ENCODE measurements around the gene ST14. TPM values are rescaled to one million over a fixed set of nuclear protein-coding genes. Genes with fewer than 3 reads are reported as not detected.
A peak's percentile ranks its signal among the peaks of the same experiment; 100 is the strongest.

ST14 gene
- total RNA-seq, 3 donors from 2014 or later = 260 to 622 (median 508) TPM

DNA sequence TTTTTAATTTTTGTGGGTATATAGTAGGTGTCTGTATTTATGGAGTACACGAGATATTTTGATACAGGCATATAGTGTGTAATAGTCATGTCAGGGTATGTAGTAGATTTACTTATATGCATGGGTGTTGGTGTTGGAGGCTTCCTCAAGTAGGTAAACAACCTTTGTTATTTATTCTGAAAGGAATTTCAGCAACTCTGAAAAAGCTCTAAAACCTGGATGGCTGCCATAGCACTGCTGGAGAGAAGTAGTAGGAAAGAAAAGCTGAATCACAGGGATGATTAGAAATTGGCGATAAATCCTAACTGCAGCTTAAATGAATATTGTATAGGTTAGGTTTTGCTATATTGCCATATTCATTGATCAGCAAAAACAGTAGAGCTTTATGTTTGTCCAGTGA is 44.4 kb upstream of the ST14 start:
- H3K9me3 ChIP-seq = no peaks in the 10 kb centered on the region
- intact Hi-C loops (cut with DNase I, micrococcal nuclease) = no loop called here
- H3K4me3 ChIP-seq = no peak overlapping the region
- no peak for ATAC-seq
- TF ChIP-seq, protein P1, sequence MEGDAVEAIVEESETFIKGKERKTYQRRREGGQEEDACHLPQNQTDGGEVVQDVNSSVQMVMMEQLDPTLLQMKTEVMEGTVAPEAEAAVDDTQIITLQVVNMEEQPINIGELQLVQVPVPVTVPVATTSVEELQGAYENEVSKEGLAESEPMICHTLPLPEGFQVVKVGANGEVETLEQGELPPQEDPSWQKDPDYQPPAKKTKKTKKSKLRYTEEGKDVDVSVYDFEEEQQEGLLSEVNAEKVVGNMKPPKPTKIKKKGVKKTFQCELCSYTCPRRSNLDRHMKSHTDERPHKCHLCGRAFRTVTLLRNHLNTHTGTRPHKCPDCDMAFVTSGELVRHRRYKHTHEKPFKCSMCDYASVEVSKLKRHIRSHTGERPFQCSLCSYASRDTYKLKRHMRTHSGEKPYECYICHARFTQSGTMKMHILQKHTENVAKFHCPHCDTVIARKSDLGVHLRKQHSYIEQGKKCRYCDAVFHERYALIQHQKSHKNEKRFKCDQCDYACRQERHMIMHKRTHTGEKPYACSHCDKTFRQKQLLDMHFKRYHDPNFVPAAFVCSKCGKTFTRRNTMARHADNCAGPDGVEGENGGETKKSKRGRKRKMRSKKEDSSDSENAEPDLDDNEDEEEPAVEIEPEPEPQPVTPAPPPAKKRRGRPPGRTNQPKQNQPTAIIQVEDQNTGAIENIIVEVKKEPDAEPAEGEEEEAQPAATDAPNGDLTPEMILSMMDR (IDR thresholded peaks at IDR 0.05) = no peak
- DNase-seq = no peak
- no peaks in the 10 kb centered on the region for H3K36me3 ChIP-seq (ENCODE audit: low read depth)
- H3K4me1 ChIP-seq (ENCODE audit: low read depth) = no peaks in the 10 kb centered on the region

DNA sequence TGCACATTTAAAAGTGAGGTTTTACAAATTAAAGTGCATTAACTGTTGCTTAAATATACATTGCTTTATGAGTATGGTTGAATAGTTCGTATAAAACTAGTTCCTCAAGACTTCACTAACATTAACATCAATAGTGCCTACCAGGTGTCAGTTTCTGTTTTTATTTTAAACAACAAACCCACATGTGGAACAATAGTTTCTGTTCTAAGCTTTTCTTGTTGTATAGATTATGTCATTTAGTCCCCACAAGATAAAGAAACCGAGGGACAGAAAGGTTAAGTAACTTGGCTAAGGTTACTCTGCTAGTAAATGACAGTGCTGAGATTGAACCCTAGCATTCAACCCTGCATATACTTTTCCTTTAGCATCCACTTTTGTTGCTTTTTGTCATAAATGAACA is 41.4 kb upstream of the ST14 start:
- Histone ChIP-seq H3K4me1 (ENCODE audit: low read depth) (no peaks in the 10 kb centered on the region), H3K9me3 (no peaks in the 10 kb centered on the region), H3K4me3 (no peak overlapping the region), H3K36me3 (ENCODE audit: low read depth) (peaks cover 3% of the 10 kb centered on the region)
- DNase-seq = no peak
- TF ChIP-seq, protein P1 (IDR thresholded peaks at IDR 0.05) = no peak
- intact Hi-C loops (cut with DNase I, micrococcal nuclease) = no loop called here
- no peak for ATAC-seq

DNA sequence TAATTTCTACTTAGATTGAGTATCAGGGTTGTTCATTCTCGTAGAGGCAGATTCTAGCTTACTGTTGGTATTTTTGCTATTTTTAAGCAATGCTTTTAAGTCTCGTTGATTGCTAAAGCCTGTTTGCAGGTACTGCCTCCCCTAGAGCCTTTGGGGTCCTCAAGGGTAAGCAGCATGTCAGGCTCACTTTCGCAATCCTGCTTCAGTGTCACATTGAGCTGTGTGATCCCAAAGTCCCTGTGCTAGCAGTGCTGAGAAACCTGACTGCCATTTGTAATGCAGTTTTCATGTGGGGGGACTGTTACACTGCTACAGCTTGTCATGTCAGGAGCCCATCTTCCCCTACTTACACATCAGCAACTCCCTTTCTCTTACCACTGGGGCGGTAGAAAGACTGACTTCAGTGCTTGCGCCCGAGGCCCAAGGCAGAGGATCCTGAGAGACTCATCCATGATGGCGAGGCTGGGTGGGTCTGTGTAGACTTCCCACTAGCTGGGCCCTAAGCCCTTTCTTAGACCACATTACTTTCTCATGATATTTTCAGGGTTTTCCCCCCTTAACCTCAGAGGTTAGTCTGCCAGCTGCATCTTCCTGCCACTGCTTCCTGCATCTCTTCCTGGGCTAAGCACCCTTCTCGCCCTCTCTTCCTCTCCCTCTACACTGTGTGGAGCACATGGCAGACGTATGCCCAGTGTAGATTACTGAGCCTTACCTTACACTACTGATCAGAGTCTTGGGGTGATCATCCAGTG is 40.8 kb upstream of the ST14 start:
- no peak for DNase-seq

DNA sequence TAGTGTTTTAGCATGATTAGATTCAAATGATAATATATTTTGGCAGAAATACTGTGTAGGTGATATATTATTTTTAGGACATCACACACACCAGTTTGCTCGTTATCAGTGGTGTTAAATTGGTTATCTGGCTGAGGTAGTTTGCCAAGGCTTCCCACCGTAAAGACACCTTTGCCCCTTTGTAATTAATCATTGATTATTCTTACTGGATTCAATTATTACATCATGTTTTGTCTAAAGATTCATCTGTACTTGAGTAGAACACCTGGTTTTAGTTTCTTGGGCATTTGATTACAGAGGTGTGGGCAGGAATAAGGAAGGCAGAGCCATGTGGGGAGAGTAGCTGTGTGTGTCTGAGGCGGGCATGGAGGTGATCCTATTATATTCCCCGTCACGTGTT is 39.5 kb upstream of the ST14 start:
- no peaks in the 10 kb centered on the region for H3K4me1 ChIP-seq (ENCODE audit: low read depth)
- TF ChIP-seq, protein P1 (IDR thresholded peaks at IDR 0.05) = no peak
- intact Hi-C loops (cut with DNase I, micrococcal nuclease) = loop anchor here in 1 of 2 donors (10.0 kb wide), 1 partner anchor 45 kb away; no protein-coding TSS in a partner anchor
- ATAC-seq = no peak
- H3K4me3 ChIP-seq = no peak overlapping the region
- H3K36me3 ChIP-seq (ENCODE audit: low read depth) = peaks cover 3% of the 10 kb centered on the region
- no peak for DNase-seq
- no peaks in the 10 kb centered on the region for H3K9me3 ChIP-seq

More for the DNA sequence above, 40.8 kb upstream of the ST14 start:
- TF ChIP-seq, protein P1 (IDR thresholded peaks at IDR 0.05) = no peak
- H3K4me3 ChIP-seq = no peak overlapping the region
- peaks cover 3% of the 10 kb centered on the region for H3K36me3 ChIP-seq (ENCODE audit: low read depth)
- H3K9me3 ChIP-seq = no peaks in the 10 kb centered on the region
- H3K4me1 ChIP-seq (ENCODE audit: low read depth) = no peaks in the 10 kb centered on the region
- intact Hi-C loops (cut with DNase I, micrococcal nuclease) = no loop called here
- peak; percentile 53 for ATAC-seq

DNA sequence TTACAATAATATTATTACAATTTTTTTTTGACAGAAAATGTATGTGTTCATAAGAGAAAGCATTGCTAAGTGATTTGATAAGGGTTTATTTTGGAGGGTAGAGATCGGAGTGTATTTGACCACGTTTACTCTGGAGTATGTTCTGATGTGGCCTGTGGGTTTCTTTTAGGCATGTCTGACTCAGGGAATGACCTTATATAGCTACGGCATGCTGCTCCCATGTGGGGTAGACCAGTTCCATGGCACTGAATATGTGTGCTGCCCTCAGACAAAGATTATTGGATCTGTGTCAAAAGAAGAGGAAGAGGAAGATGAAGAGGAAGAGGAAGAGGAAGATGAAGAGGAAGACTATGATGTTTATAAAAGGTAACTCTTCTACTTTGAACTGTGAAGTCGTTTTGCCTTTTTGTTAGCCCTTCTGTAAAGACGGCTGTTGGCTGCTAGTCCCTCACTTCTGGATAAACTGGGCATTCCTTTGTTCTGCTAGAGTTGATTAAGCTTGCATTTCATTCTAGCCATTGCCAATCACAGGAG is 38.1 kb upstream of the ST14 start:
- intact Hi-C loops (cut with DNase I, micrococcal nuclease) = loop anchor here in 1 of 2 donors (10.0 kb wide), 1 partner anchor 47 kb away; no protein-coding TSS in a partner anchor

More for the DNA sequence above, 38.1 kb upstream of the ST14 start:
- H3K4me1 ChIP-seq (ENCODE audit: low read depth) = no peaks in the 10 kb centered on the region
- TF ChIP-seq, protein P1 (IDR thresholded peaks at IDR 0.05) = no peak
- ATAC-seq (no peak), DNase-seq (no peak)
- no peaks in the 10 kb centered on the region for H3K9me3 ChIP-seq
- H3K4me3 ChIP-seq = no peak overlapping the region
- peaks cover 3% of the 10 kb centered on the region for H3K36me3 ChIP-seq (ENCODE audit: low read depth)
